HepG2 (cell line): ENCODE results near the gene PXK. TPM values are rescaled to one million over a fixed set of nuclear protein-coding genes. Genes with fewer than 3 reads are reported as not detected.

Source experiments
- ATF5 ChIP-seq: sonication (generic); formaldehyde crosslinking; IDR thresholded peaks from 2 replicates; pipeline ENCODE4 v1.4.0; 2020; ENCODE audit warnings: mild to moderate bottlenecking, low read depth, missing genetic modification reagents
- CHD2 ChIP-seq: IDR thresholded peaks from 2 replicates; pipeline ENCODE4 v1.6.1; 2011; ENCODE audit warnings: low read depth, low read length, improper control_type of control experiment
- ETV5 ChIP-seq: IDR thresholded peaks from 2 replicates; pipeline ENCODE4 v1.6.1; 2018; ENCODE audit warnings: missing biosample characterization, missing genetic modification reagents, inconsistent platforms, borderline replicate concordance
- JDP2 ChIP-seq: sonication (generic); formaldehyde crosslinking; IDR thresholded peaks from 2 replicates; pipeline ENCODE4 v1.8.1; 2022; ENCODE audit warnings: missing genetic modification reagents, borderline replicate concordance
- LCORL ChIP-seq, 2 experiments: fragments of 450-650 bp in 1 of 2; sonication (generic) in 1 of 2; formaldehyde crosslinking in 1 of 2; IDR thresholded peaks; 2 replicates each; pipeline versions ENCODE4 v1.5.0 to v1.6.1; 2017 to 2020; ENCODE audit warnings: antibody characterized with exemption in 1 of 2, missing genetic modification reagents in 1 of 2
- MED8 ChIP-seq: sonication (generic); formaldehyde crosslinking; IDR thresholded peaks from 2 replicates; pipeline ENCODE4 v1.8.1; 2023; ENCODE audit warnings: mild to moderate bottlenecking, missing genetic modification reagents; ENCODE audit not compliant: insufficient replicate concordance
- NFYB ChIP-seq: sonication (generic); formaldehyde crosslinking; IDR thresholded peaks from 2 replicates; pipeline ENCODE4 v1.4.0; 2020; ENCODE audit warnings: missing genetic modification reagents
- RFX3 ChIP-seq: IDR thresholded peaks from 2 replicates; pipeline ENCODE4 v1.6.1; 2016; ENCODE audit warnings: missing biosample characterization, missing genetic modification reagents
- RXRA ChIP-seq: sonication (generic); formaldehyde crosslinking; IDR thresholded peaks from 2 replicates; pipeline ENCODE4 v1.5.1; 2020; ENCODE audit warnings: missing genetic modification reagents
- SP5 ChIP-seq: IDR thresholded peaks from 2 replicates; pipeline ENCODE4 v1.6.1; 2016; ENCODE audit warnings: low read depth, borderline replicate concordance
- ZNF292 ChIP-seq: sonication (generic); formaldehyde crosslinking; IDR thresholded peaks from 2 replicates; pipeline ENCODE4 v1.8.1; 2022; ENCODE audit warnings: mild to moderate bottlenecking, low read depth, missing genetic modification reagents, borderline replicate concordance
- ZNF350 ChIP-seq: sonication (generic); formaldehyde crosslinking; IDR thresholded peaks from 2 replicates; pipeline ENCODE4 v1.4.0; 2020; ENCODE audit warnings: mild to moderate bottlenecking, low read depth, missing genetic modification reagents, borderline replicate concordance
- ZNF432 ChIP-seq: sonication (generic); formaldehyde crosslinking; IDR thresholded peaks from 2 replicates; pipeline ENCODE4 v1.5.0; 2020; ENCODE audit warnings: missing genetic modification reagents, mild to moderate bottlenecking, borderline replicate concordance
- ZNF556 ChIP-seq: sonication (generic); formaldehyde crosslinking; IDR thresholded peaks from 2 replicates; pipeline ENCODE4 v1.4.0; 2020; ENCODE audit warnings: mild to moderate bottlenecking, missing genetic modification reagents, borderline replicate concordance
- ZNF614 ChIP-seq: IDR thresholded peaks from 2 replicates; pipeline ENCODE4 v1.6.1; 2018; ENCODE audit warnings: missing biosample characterization, missing genetic modification reagents, inconsistent platforms, borderline replicate concordance
- ZNF883 ChIP-seq: sonication (generic); formaldehyde crosslinking; IDR thresholded peaks from 2 replicates; pipeline ENCODE4 v1.5.1; 2020; ENCODE audit warnings: mild to moderate bottlenecking, missing genetic modification reagents; ENCODE audit errors: not compliant biosample characterization
- polyA plus RNA-seq, 8 experiments: library from polyadenylated mRNA; depleted of rRNA in 3 of 8; stranded (reverse) in 7 of 8; unstranded in 1 of 8; fragments of >200 nt; fragmentation: Illumina TruSeq in 4 of 8; extraction: Trizol in 4 of 8; gene quantifications; 2 replicates each; pipeline versions ENCODE4 v1.2.1 to v1.2.3, GENCODE V29; 2011 to 2016; ENCODE audit warnings: low read depth in 4 of 8, missing spikeins in 1 of 8, mixed read lengths in 1 of 8; ENCODE audit not compliant: insufficient read depth in 1 of 8
- total RNA-seq, 5 experiments: library from RNA; depleted of rRNA; stranded (reverse); fragments of >200 nt; fragmentation: Illumina TruSeq; extraction: Trizol; gene quantifications; 2 replicates each; pipeline ENCODE4 v1.2.3, GENCODE V29; 2016; ENCODE audit warnings: low read depth in 1 of 5
- TF ChIP-seq, protein P1 (sequence below): sonication (generic); formaldehyde crosslinking; conservative IDR thresholded peaks from 2 replicates; pipeline ENCODE4 v1.4.0; 2020; ENCODE audit warnings: missing genetic modification reagents
- TF ChIP-seq, protein P2 (sequence below): fragments of 450-650 bp; IDR thresholded peaks from 2 replicates; pipeline ENCODE4 v1.6.1; 2017; ENCODE audit warnings: mild to moderate bottlenecking
- TF ChIP-seq, protein P3 (sequence below): sonication (generic); formaldehyde crosslinking; conservative IDR thresholded peaks from 2 replicates; pipeline ENCODE4 v1.4.0; 2020; ENCODE audit warnings: missing genetic modification reagents
- TF ChIP-seq, protein P4 (sequence below): IDR thresholded peaks from 2 replicates; pipeline ENCODE4 v1.6.1; 2016; ENCODE audit warnings: missing compliant biosample characterization, missing genetic modification reagents, borderline replicate concordance

PXK gene
- total and polyA plus RNA-seq, 2 of the 13 experiments (the other 11 are each of a cell fraction or from before 2014, with no cell fraction given), result 6.4 to 18.6 TPM

DNA sequence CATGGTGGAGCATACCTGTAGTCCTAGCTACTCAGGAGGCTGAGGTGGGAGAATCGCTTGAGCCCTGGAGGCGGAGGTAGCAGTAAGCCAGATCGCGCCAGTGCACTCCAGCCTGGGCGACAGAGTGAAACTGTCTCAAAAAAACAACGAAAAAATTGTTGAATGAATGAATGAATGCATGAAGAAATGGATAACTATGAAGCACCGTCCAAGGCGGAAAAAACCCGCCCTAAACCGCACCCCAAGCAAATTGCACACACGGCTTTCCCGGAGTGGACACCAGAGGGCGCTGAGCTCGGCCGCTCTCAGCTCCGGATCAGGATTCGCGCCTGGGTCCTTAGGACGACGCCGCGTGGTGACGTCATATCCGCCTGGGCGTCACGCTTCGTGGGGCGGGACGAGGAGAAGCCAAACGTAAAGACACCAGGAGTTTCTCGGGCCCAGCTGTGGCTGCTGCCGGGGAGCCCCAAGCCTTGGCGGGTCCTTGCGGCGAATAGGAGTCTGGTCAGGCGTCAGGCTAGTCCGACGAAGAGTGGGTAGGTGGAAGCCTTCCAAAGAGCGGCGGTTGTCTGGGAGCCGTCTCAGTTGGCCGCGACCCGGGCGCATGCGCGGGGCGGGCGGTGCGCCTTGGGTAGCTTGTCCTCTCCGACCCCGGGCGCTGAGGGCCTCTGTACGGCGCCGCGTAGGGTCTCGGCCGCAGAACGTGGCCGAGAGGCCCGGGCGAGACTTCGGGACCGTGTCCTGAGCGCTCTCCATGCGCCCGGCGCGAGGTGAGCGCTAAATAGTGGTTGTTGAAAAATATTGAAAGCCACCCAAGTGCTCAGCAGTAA, 26.6 kb upstream of the PXK start, which contains the start of the genes HTD2 and RPP14 (continued):
- TF ChIP-seq, protein P1, sequence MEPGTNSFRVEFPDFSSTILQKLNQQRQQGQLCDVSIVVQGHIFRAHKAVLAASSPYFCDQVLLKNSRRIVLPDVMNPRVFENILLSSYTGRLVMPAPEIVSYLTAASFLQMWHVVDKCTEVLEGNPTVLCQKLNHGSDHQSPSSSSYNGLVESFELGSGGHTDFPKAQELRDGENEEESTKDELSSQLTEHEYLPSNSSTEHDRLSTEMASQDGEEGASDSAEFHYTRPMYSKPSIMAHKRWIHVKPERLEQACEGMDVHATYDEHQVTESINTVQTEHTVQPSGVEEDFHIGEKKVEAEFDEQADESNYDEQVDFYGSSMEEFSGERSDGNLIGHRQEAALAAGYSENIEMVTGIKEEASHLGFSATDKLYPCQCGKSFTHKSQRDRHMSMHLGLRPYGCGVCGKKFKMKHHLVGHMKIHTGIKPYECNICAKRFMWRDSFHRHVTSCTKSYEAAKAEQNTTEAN (CRISPR knock-in tag), result no peak; the same call in none of the 2 replicates
- TF ChIP-seq, protein P2, sequence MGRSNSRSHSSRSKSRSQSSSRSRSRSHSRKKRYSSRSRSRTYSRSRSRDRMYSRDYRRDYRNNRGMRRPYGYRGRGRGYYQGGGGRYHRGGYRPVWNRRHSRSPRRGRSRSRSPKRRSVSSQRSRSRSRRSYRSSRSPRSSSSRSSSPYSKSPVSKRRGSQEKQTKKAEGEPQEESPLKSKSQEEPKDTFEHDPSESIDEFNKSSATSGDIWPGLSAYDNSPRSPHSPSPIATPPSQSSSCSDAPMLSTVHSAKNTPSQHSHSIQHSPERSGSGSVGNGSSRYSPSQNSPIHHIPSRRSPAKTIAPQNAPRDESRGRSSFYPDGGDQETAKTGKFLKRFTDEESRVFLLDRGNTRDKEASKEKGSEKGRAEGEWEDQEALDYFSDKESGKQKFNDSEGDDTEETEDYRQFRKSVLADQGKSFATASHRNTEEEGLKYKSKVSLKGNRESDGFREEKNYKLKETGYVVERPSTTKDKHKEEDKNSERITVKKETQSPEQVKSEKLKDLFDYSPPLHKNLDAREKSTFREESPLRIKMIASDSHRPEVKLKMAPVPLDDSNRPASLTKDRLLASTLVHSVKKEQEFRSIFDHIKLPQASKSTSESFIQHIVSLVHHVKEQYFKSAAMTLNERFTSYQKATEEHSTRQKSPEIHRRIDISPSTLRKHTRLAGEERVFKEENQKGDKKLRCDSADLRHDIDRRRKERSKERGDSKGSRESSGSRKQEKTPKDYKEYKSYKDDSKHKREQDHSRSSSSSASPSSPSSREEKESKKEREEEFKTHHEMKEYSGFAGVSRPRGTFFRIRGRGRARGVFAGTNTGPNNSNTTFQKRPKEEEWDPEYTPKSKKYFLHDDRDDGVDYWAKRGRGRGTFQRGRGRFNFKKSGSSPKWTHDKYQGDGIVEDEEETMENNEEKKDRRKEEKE, result no peak
- TF ChIP-seq ZNF292 (CRISPR knock-in tag), result peak; percentile 68; the same call in 1 of the 2 replicates
- peak; percentile 89 for TF ChIP-seq ETV5 (CRISPR knock-in tag)
- no peak for TF ChIP-seq LCORL (IDR thresholded peaks at IDR 0.05)
- TF ChIP-seq LCORL (CRISPR knock-in tag; IDR thresholded peaks at IDR 0.05), result peak; percentile 77
- TF ChIP-seq NFYB (CRISPR knock-in tag), result peak; percentile 50
- TF ChIP-seq ZNF614 (CRISPR knock-in tag), result peak; percentile 58; the same call in 1 of the 2 replicates
- TF ChIP-seq, protein P3, sequence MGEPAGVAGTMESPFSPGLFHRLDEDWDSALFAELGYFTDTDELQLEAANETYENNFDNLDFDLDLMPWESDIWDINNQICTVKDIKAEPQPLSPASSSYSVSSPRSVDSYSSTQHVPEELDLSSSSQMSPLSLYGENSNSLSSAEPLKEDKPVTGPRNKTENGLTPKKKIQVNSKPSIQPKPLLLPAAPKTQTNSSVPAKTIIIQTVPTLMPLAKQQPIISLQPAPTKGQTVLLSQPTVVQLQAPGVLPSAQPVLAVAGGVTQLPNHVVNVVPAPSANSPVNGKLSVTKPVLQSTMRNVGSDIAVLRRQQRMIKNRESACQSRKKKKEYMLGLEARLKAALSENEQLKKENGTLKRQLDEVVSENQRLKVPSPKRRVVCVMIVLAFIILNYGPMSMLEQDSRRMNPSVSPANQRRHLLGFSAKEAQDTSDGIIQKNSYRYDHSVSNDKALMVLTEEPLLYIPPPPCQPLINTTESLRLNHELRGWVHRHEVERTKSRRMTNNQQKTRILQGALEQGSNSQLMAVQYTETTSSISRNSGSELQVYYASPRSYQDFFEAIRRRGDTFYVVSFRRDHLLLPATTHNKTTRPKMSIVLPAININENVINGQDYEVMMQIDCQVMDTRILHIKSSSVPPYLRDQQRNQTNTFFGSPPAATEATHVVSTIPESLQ (CRISPR knock-in tag), result 0 out of 2 replicates have a peak, but pooled peaks have one; percentile 50
- TF ChIP-seq ZNF556 (CRISPR knock-in tag), result peak; percentile 28; the same call in 1 of the 2 replicates
- peak; percentile 60 for TF ChIP-seq SP5
- TF ChIP-seq ZNF432 (CRISPR knock-in tag), result no peak
- TF ChIP-seq CHD2, result peak; percentile 66; the same call in 1 of the 2 replicates
- TF ChIP-seq ZNF350 (CRISPR knock-in tag), result peak; percentile 93; the same call in 1 of the 2 replicates
- no peak for TF ChIP-seq JDP2
- TF ChIP-seq MED8, result no peak
- TF ChIP-seq, protein P4, sequence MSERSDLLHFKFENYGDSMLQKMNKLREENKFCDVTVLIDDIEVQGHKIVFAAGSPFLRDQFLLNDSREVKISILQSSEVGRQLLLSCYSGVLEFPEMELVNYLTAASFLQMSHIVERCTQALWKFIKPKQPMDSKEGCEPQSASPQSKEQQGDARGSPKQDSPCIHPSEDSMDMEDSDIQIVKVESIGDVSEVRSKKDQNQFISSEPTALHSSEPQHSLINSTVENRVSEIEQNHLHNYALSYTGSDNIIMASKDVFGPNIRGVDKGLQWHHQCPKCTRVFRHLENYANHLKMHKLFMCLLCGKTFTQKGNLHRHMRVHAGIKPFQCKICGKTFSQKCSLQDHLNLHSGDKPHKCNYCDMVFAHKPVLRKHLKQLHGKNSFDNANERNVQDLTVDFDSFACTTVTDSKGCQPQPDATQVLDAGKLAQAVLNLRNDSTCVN, result peak; percentile 75
- TF ChIP-seq ATF5 (CRISPR knock-in tag), result no peak
- TF ChIP-seq RXRA, result peak; percentile 85
- TF ChIP-seq RFX3 (CRISPR knock-in tag), result peak; percentile 19; the same call in 1 of the 2 replicates
- TF ChIP-seq ZNF883 (CRISPR knock-in tag), result peak; percentile 57
